Adrenal gland (tissue), 12 donors: Measurements from ENCODE around the gene ZBTB42. TPM values are rescaled to one million over a fixed set of nuclear protein-coding genes. Genes with fewer than 3 reads are reported as not detected.

Experiments
- DNase-seq, 7 donors: peaks; one replicate each; pipeline ENCODE4 v3.0.0-alpha.2; 2019 to 2020
- H3K27ac ChIP-seq, 5 donors: fragments of 200-600 bp; sonication (generic) in 4 of 5; 1 replicate in 3 of 5; 2 replicates in 2 of 5; pipeline versions ENCODE4 v1.5.1 to v1.8.0; 2016 to 2020; ENCODE audit warnings: mild to moderate bottlenecking in 1 of 5
- H3K27me3 ChIP-seq: fragments of 200-600 bp; 2 replicates; pipeline ENCODE4 v1.8.0; 2021
- H3K36me3 ChIP-seq, 2 donors: fragments of 200-600 bp; replicated peaks in 1 of 2; 1 replicate in 1 of 2; 2 replicates in 1 of 2; pipeline versions ENCODE4 v1.5.1 to v1.8.0; 2018 to 2022
- H3K4me1 ChIP-seq, 2 donors: fragments of 200-600 bp; replicated peaks in 1 of 2; 1 replicate in 1 of 2; 2 replicates in 1 of 2; pipeline versions ENCODE4 v1.5.1 to v1.8.0; 2018 to 2021
- H3K4me3 ChIP-seq, 4 donors: fragments of 200-600 bp; sonication (generic) in 3 of 4; one replicate each; pipeline ENCODE4 v1.5.1; 2016 to 2018
- H3K9me3 ChIP-seq, 3 donors: fragments of 200-600 bp; sonication (generic) in 1 of 3; replicated peaks in 1 of 3; 1 replicate in 2 of 3; 2 replicates in 1 of 3; pipeline versions ENCODE4 v1.5.1 to v1.8.0; 2016 to 2021
- CTCF ChIP-seq, 6 experiments: fragments of 450-650 bp in 4 of 6; fragments of 200-600 bp in 2 of 6; sonication (generic) in 1 of 6; IDR thresholded peaks; 1 replicate in 5 of 6; 2 replicates in 1 of 6; pipeline versions ENCODE4 v1.5.1 to v1.8.0; 2016 to 2021; ENCODE audit warnings: antibody characterized with exemption in 6 of 6, mild to moderate bottlenecking in 2 of 6, moderate library complexity in 1 of 6
- POLR2A ChIP-seq, 2 donors: fragments of 450-650 bp; IDR thresholded peaks; one replicate each; pipeline ENCODE4 v1.6.1; 2017; ENCODE audit warnings: antibody characterized with exemption in 2 of 2, mild to moderate bottlenecking in 2 of 2, moderate library complexity in 1 of 2
- WGBS, 4 donors: extraction: QIAGEN DNeasy Blood & Tissue Kit in 2 of 4; methylation state at CpG; one replicate each; pipeline versions ENCODE4 v1.1.5 to v1.1.7; 2013 to 2017; 5-methylcytosine and 5-hydroxymethylcytosine counted together
- intact Hi-C, 2 donors: fragments of 100-400 bp; cut with DNase I; formaldehyde crosslinking; loops; one replicate each; pipeline versions ENCODE4 v1.14.1 to v1.15.0; 2022 to 2023
- polyA plus RNA-seq, 3 donors: library from polyadenylated mRNA; stranded (reverse); fragments of 200-250 nt in 2 of 3; fragments of 350-450 nt in 1 of 3; fragmentation: Illumina TruSeq in 1 of 3; extraction: RNeasy Lipid Tissue Mini Kit (QIAGEN cat#74804) in 1 of 3; gene quantifications; one replicate each; pipeline ENCODE4 v1.2.3, GENCODE V29; 2013 to 2014
- total RNA-seq, 9 donors: library from RNA; depleted of rRNA in 4 of 9; stranded (reverse); fragments of >200 nt in 4 of 9; fragments of 120-200 nt in 1 of 9; fragmentation: NEBNext Ultra II Directional in 1 of 9; extraction: Animal tissue kit (Norgen Biotek cat#: 25700) in 1 of 9; gene quantifications; one replicate each; pipeline versions ENCODE4 v1.1.0 to v1.2.4, GENCODE V29; 2013 to 2023
- donor health status: healthy with polysubstance abuse.
- donor health status: Bipolar disorder and iron deficiency.
- donor health status: DM: yes; HTN: yes; CAD: no.
- donor health status: DM: no; HTN: no; CAD: no.
- donor health status: DM: no; HTN: no; CAD: no.
- donor health status: DM: yes; HTN: yes; CAD: no.

The ZBTB42 gene
- total and polyA plus RNA-seq, 12 donors, result 0.61 to 13.9 (median 5.4) TPM

- no peaks in the 10 kb centered on the region for H3K9me3 ChIP-seq
- DNase-seq, result no peak
- peaks cover 42% of the 10 kb centered on the region for H3K27me3 ChIP-seq
- peaks cover 13 to 14% of the 10 kb centered on the region in 2 donors for H3K4me1 ChIP-seq
- no peaks in the 10 kb centered on the region for H3K36me3 ChIP-seq
- intact Hi-C loops, result no loop called here
- H3K4me3 ChIP-seq, result peak overlapping the region in 1 of 4 donors; percentile 49
- no peak overlapping the region for H3K27ac ChIP-seq
- TF ChIP-seq POLR2A (IDR thresholded peaks at IDR 0.05) (no peak), CTCF (IDR thresholded peaks at IDR 0.05) (no peak)
- WGBS, 4 donors, result 0 to 2% (median 1%) methylated on average over 6 to 69 of the region's 69 CpGs
These were observed 42.8 kb downstream of the ZBTB42 start for GRCh38 chr14:104843442-104844305.

GRCh38 chr14:104844306-104845032, 43.6 kb downstream of the ZBTB42 start:
- peaks cover 45% of the 10 kb centered on the region for H3K27me3 ChIP-seq
- no peak overlapping the region for H3K27ac ChIP-seq
- no peaks in the 10 kb centered on the region for H3K36me3 ChIP-seq
- TF ChIP-seq CTCF (IDR thresholded peaks at IDR 0.05) (no peak), POLR2A (IDR thresholded peaks at IDR 0.05) (no peak)
- peaks cover 13 to 14% of the 10 kb centered on the region in 2 donors for H3K4me1 ChIP-seq
- no peak for DNase-seq
- 13 to 19% (median 16%) methylated on average over 11 to 27 of the region's 27 CpGs for WGBS, 4 donors
- H3K9me3 ChIP-seq, result no peaks in the 10 kb centered on the region
- intact Hi-C loops, result no loop called here
- peak overlapping the region in 1 of 4 donors; percentile 49 for H3K4me3 ChIP-seq

GRCh38 chr14:104845033-104845666, 44.2 kb downstream of the ZBTB42 start:
- Histone ChIP-seq H3K4me3 (no peak overlapping the region), H3K27ac (no peak overlapping the region), H3K36me3 (no peaks in the 10 kb centered on the region), H3K4me1 (peaks cover 13 to 14% of the 10 kb centered on the region in 2 donors), H3K27me3 (peaks cover 48% of the 10 kb centered on the region), H3K9me3 (no peaks in the 10 kb centered on the region)
- TF ChIP-seq CTCF (IDR thresholded peaks at IDR 0.05) (no peak), POLR2A (IDR thresholded peaks at IDR 0.05) (no peak)
- intact Hi-C loops, result no loop called here
- DNase-seq, result no peak
- 71 to 88% (median 81%) methylated on average over 3 to 4 of the region's 4 CpGs for WGBS, 4 donors
